ENCODE measurements around the gene TMEM217. TPM values are rescaled to one million over a fixed set of nuclear protein-coding genes. Genes with fewer than 3 reads are reported as not detected.

Gene TMEM217
- total RNA-seq, 2 experiments from 2014 or later: 0.81 to 0.95 TPM

- no peak for DNase-seq
- intact Hi-C loops (cut with micrococcal nuclease): loop anchor here (5.0 kb wide), 5 partner anchors 258 to 492 kb away; partner anchors contain the start of genes CCDC167, CMTR1 and PPIL1
- Mint-ChIP-seq H3K27ac (peak overlapping the region; percentile 90), H3K4me3 (peak overlapping the region; percentile 80), H3K9me3 (no peaks in the 10 kb centered on the region), H3K4me1 (ENCODE audit: low read depth) (peaks cover 52% of the 10 kb centered on the region), H3K36me3 (ENCODE audit: low read depth) (peaks cover 59% of the 10 kb centered on the region), H3K27me3 (ENCODE audit: low read depth) (no peaks in the 10 kb centered on the region)
- CTCF ChIA-PET: interaction anchor here (1.3 to 12.2 kb wide), 5 partner anchors 9 to 150 kb away, joined by 4 to 265 read pairs (median 173); no protein-coding TSS in a partner anchor
Observed at GRCh38 chr6:37174515-37175331, 83.2 kb downstream of the TMEM217 start.

- H3K36me3 Mint-ChIP-seq (ENCODE audit: low read depth): peaks cover 59% of the 10 kb centered on the region
- intact Hi-C loops (cut with micrococcal nuclease): loop anchor here (5.0 kb wide), 5 partner anchors 258 to 492 kb away; partner anchors contain the start of genes CCDC167, CMTR1 and PPIL1
- H3K4me3 Mint-ChIP-seq: peak overlapping the region; percentile 80
- CTCF ChIA-PET: interaction anchor here (1.3 to 12.2 kb wide), 6 partner anchors 10 to 150 kb away, joined by 4 to 265 read pairs (median 90); no protein-coding TSS in a partner anchor
- no peak for DNase-seq
- H3K27ac Mint-ChIP-seq: peak overlapping the region; percentile 90
- H3K9me3 Mint-ChIP-seq: no peaks in the 10 kb centered on the region
- H3K27me3 Mint-ChIP-seq (ENCODE audit: low read depth): no peaks in the 10 kb centered on the region
- H3K4me1 Mint-ChIP-seq (ENCODE audit: low read depth): peaks cover 50% of the 10 kb centered on the region
Observed at GRCh38 chr6:37174196-37174514, 83.8 kb downstream of the TMEM217 start.

DNA sequence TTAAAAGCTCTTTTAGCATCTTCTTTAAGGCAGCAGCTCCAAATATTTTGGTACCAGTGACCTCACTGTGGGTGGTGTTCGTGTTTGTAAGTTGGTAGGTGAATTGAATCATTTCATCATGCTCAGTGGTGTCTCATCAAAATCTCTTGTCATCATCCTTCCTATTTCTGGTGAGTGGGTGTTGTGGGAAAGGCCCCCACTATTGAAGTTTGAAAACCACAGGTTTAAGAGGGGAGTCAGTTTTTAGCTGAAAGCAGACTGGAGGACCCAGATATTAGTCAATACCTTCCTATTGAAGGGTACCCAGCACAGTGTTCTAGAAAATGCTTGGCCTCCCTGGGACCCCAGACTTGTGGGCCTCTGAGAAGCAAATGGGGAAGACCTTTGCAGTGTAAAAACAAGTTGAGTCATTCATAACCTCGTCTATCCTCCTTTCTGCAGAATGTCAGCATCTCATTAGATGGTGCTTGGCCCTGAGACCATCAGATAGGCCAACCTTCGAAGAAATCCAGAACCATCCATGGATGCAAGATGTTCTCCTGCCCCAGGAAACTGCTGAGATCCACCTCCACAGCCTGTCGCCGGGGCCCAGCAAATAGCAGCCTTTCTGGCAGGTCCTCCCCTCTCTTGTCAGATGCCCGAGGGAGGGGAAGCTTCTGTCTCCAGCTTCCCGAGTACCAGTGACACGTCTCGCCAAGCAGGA, 84.3 kb downstream of the TMEM217 start:
- Mint-ChIP-seq H3K36me3 (ENCODE audit: low read depth) (peaks cover 59% of the 10 kb centered on the region), H3K27me3 (ENCODE audit: low read depth) (no peaks in the 10 kb centered on the region), H3K27ac (peak overlapping the region; percentile 90), H3K4me3 (peak overlapping the region; percentile 80), H3K9me3 (no peaks in the 10 kb centered on the region), H3K4me1 (ENCODE audit: low read depth) (peaks cover 55% of the 10 kb centered on the region)
- intact Hi-C loops (cut with micrococcal nuclease): loop anchor here (1.0 to 5.0 kb wide), 10 partner anchors 10 to 491 kb away; partner anchors contain the start of genes CCDC167, CMTR1 and PPIL1
- CTCF ChIA-PET: interaction anchor here (0.7 to 12.2 kb wide), 17 partner anchors 8 to 149 kb away, joined by 3 to 265 read pairs (median 4); no protein-coding TSS in a partner anchor
- DNase-seq: peak; percentile 81

- peak overlapping the region; percentile 90 for H3K27ac Mint-ChIP-seq
- intact Hi-C loops (cut with micrococcal nuclease): loop anchor here (1.0 to 5.0 kb wide), 14 partner anchors 10 to 491 kb away; partner anchors contain the start of genes CCDC167, CMTR1, PPIL1 and TBC1D22B
- no peak for DNase-seq
- H3K36me3 Mint-ChIP-seq (ENCODE audit: low read depth): peaks cover 59% of the 10 kb centered on the region
- no peaks in the 10 kb centered on the region for H3K9me3 Mint-ChIP-seq
- peak overlapping the region; percentile 80 for H3K4me3 Mint-ChIP-seq
- CTCF ChIA-PET: interaction anchor here (0.6 to 12.2 kb wide), 24 partner anchors 8 to 1300 kb away, joined by 3 to 265 read pairs (median 4); no protein-coding TSS in a partner anchor
- H3K4me1 Mint-ChIP-seq (ENCODE audit: low read depth): peaks cover 61% of the 10 kb centered on the region
- no peaks in the 10 kb centered on the region for H3K27me3 Mint-ChIP-seq (ENCODE audit: low read depth)
Observed at GRCh38 chr6:37172912-37173492, 84.9 kb downstream of the TMEM217 start.

GRCh38 chr6:37171970-37172812, 85.8 kb downstream of the TMEM217 start:
- DNase-seq: peak; percentile 96
- H3K27me3 Mint-ChIP-seq (ENCODE audit: low read depth): no peaks in the 10 kb centered on the region

GRCh38 chr6:37171201-37171969, 86.6 kb downstream of the TMEM217 start:
- no peaks in the 10 kb centered on the region for H3K9me3 Mint-ChIP-seq
- intact Hi-C loops (cut with micrococcal nuclease): loop anchor here (5.0 kb wide), 5 partner anchors 259 to 489 kb away; partner anchors contain the start of genes CCDC167, CMTR1 and PPIL1
- H3K4me1 Mint-ChIP-seq (ENCODE audit: low read depth): peaks cover 50% of the 10 kb centered on the region
- peaks cover 56% of the 10 kb centered on the region for H3K36me3 Mint-ChIP-seq (ENCODE audit: low read depth)
- CTCF ChIA-PET: interaction anchor here (0.8 to 12.2 kb wide), 19 partner anchors 10 to 147 kb away, joined by 3 to 265 read pairs (median 4); no protein-coding TSS in a partner anchor
- peak overlapping the region; percentile 90 for H3K27ac Mint-ChIP-seq
- H3K27me3 Mint-ChIP-seq (ENCODE audit: low read depth): no peaks in the 10 kb centered on the region
- peak; percentile 49 for DNase-seq
- peak overlapping the region; percentile 80 for H3K4me3 Mint-ChIP-seq

More at GRCh38 chr6:37171970-37172812, 85.8 kb downstream of the TMEM217 start:
- peak overlapping the region; percentile 90 for H3K27ac Mint-ChIP-seq
- CTCF ChIA-PET: interaction anchor here (0.6 to 12.2 kb wide), 26 partner anchors 10 to 1301 kb away, joined by 3 to 265 read pairs (median 4); no protein-coding TSS in a partner anchor
- peaks cover 59% of the 10 kb centered on the region for H3K36me3 Mint-ChIP-seq (ENCODE audit: low read depth)
- intact Hi-C loops (cut with micrococcal nuclease): loop anchor here (1.0 to 5.0 kb wide), 10 partner anchors 61 to 490 kb away; partner anchors contain the start of genes CCDC167, CMTR1, PPIL1 and TBC1D22B
- H3K4me1 Mint-ChIP-seq (ENCODE audit: low read depth): peaks cover 57% of the 10 kb centered on the region
- H3K4me3 Mint-ChIP-seq: peak overlapping the region; percentile 80
- H3K9me3 Mint-ChIP-seq: no peaks in the 10 kb centered on the region

- H3K4me3 Mint-ChIP-seq: peak overlapping the region; percentile 80
- CTCF ChIA-PET: interaction anchor here (0.8 to 12.2 kb wide), 15 partner anchors 10 to 146 kb away, joined by 3 to 265 read pairs (median 4); no protein-coding TSS in a partner anchor
- no peaks in the 10 kb centered on the region for H3K27me3 Mint-ChIP-seq (ENCODE audit: low read depth)
- H3K4me1 Mint-ChIP-seq (ENCODE audit: low read depth): peaks cover 42% of the 10 kb centered on the region
- H3K27ac Mint-ChIP-seq: peak overlapping the region; percentile 90
- peaks cover 50% of the 10 kb centered on the region for H3K36me3 Mint-ChIP-seq (ENCODE audit: low read depth)
- no peaks in the 10 kb centered on the region for H3K9me3 Mint-ChIP-seq
- intact Hi-C loops (cut with micrococcal nuclease): loop anchor here (5.0 kb wide), 5 partner anchors 258 to 488 kb away; partner anchors contain the start of genes CCDC167, CMTR1 and PPIL1
- DNase-seq: peak; percentile 65
Observed at GRCh38 chr6:37170273-37171200, 87.4 kb downstream of the TMEM217 start.

- DNase-seq: peak; percentile 100
- Mint-ChIP-seq H3K4me3 (peak within 1 kb of the TSS; percentile 93), H3K4me1 (ENCODE audit: low read depth) (peaks cover 34% of the 10 kb centered on the region), H3K27ac (peak within 1 kb of the TSS; percentile 96), H3K36me3 (ENCODE audit: low read depth) (peaks cover 41% of the 10 kb centered on the region), H3K9me3 (no peaks in the 10 kb centered on the region), H3K27me3 (ENCODE audit: low read depth) (no peaks in the 10 kb centered on the region)
- CTCF ChIA-PET: interaction anchor here (2.1 to 12.2 kb wide), 4 partner anchors 38 to 145 kb away, joined by 9 to 265 read pairs (median 180); no protein-coding TSS in a partner anchor
- intact Hi-C loops (cut with micrococcal nuclease): loop anchor here (1.0 to 5.0 kb wide), 9 partner anchors 14 to 487 kb away; partner anchors contain the start of genes CCDC167, CMTR1 and PPIL1
Observed at GRCh38 chr6:37169496-37170272, 88.3 kb downstream of the TMEM217 start, which contains the start of gene PIM1. PIM1 (plus strand) TSS chr6:37170152; CDS start chr6:37170576, 424 bp downstream.

Measured in activated naive CD4-positive, alpha-beta T cell treated with anti-CD3 and anti-CD28 coated beads for 36 hours (primary cell).